NCI-H187 (cell line): ENCODE data around the gene CNTN6.

ENCODE experiments used
- DNase-seq, 2 experiments: peaks; one replicate each; lab custom pipeline; 2025; lab: John Stamatoyannopoulos, UW

Gene CNTN6

GRCh38 chr3:1421577-1421976 is 328.8 kb downstream of the CNTN6 start:
- no peak for DNase-seq

DNA sequence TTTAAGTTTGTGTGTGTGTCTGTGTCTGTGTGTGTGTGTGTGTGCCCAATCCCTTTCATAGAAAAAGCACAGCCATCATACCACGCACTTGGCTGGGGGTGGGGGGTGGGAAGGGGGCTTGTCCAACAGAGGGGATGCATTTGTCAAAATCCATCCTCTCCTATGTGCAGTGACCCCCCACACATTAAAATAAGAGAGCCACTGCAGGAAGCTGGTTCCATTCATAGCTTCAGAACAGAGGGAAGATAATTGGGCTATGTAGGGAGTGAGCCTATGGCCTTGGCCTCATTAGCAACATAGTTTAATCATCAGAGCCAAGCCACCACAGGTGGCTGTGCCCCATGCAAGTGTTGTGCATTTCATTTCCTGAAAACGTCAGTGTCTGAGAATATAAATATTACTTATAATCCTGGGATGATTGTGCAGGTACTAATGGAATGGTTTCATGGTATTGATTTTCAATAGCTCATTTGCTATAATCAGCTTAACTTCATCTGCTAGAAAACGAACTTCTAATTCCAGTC is 330.8 kb downstream of the CNTN6 start:
- DNase-seq = no peak

DNA sequence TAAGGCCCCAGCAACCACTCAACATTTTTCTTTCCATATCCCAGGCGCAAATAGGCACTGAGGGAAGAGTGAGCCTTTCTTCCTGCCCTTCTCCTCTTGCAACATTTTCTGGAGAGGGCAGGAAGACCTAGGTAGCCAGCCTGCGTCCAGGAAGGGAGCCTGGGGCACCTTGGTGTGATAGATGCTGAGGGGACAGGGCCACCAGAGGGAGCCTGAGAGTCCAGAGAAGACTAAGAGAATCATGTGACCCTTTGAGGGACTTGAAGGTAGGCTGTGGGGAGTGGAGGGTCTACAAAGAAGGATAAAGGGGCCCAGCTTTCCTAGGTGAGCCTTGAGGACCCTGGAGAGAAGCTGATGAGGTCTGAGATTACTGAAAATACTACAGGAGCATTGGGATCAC is 346.6 kb downstream of the CNTN6 start:
- no peak for DNase-seq

GRCh38 chr3:1442271-1442670 is 349.4 kb downstream of the CNTN6 start:
- no peak for DNase-seq

DNA sequence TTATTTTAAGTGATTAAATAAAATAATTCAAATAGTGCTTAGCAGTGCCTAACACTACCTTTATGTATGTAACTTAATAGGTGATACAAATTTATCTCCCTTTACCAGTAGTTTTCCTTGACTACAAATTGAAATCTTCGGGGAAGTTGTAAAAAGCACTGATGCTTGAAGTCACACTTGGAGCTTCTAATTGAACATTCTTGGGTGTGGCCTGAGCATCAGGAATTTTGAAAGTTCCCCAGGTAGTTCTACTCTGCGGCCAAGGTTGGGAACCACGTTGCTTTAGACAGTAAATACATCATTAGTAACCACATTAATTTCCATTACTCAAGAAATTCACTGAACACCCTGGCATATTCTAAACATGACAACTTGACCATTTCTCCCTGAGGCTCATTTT is 351.4 kb downstream of the CNTN6 start:
- DNase-seq = no peak

- DNase-seq = no peak
Observed at GRCh38 chr3:1446531-1446930, 353.7 kb downstream of the CNTN6 start.

DNA sequence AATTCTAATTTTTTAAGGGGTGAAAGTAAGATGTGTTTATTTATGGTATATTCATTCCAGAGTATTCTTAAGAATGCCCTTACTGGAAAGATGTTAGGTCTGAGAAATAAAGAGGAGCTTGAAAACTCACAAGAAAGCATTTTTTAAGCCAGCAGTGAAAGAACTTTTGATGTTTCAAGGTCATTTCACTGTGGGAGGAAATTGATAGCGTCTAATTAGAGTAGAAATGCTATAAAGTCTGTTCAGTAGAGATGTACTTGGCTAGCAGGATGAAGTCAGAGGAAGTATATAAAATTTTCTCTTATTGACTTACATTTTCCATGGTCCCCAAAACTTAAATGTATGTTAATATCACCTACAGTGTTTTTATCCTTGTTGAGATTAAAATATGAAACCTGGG is 354.6 kb downstream of the CNTN6 start:
- DNase-seq = no peak

DNA sequence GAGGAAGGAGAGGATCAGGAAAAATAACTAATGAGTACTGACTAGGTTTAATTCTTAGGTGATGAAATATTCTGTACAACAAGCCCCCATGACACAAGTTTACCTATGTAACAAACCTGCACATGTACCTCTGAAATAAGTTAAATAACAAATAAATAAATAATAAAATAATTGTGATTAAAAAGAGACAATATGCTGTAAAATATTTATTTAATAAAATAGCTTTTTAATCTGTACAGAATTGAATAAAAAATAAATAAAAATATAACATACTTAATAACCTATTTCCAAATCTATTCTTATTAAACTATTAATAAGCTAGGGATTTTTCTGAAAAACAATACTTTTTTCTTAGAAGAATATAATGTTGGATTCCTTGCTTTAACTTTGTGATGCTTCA is 355.6 kb downstream of the CNTN6 start:
- DNase-seq = no peak
